Activated CD8-positive, alpha-beta T cell treated with anti-CD3 and anti-CD28 coated beads for 36 hours (primary cell): ENCODE results near the gene STH. TPM values are rescaled to one million over a fixed set of nuclear protein-coding genes. Genes with fewer than 3 reads are reported as not detected.

Source experiments
- ATAC-seq: fragments of 200-7000 bp; cut with Tn5 transposase; one replicate; pipeline ENCODE4 v1.10.0; 2021; ENCODE audit warnings: mild to moderate bottlenecking, moderate library complexity
- CTCF ChIA-PET: fragments of 350-600 bp; sonication (Branson Sonifier 250); formaldehyde crosslinking; loops from one replicate; lab custom pipeline; 2021; ENCODE audit warnings: antibody characterized with exemption; lab: Charles Lee
- POLR2A ChIA-PET: fragments of 350-600 bp; sonication (Branson Sonifier 250); formaldehyde crosslinking; loops from one replicate; lab custom pipeline; 2021; ENCODE audit warnings: antibody characterized with exemption; lab: Charles Lee
- DNase-seq: peaks from one replicate; pipeline ENCODE4 v3.0.0-alpha.2; 2020
- H3K27ac Mint-ChIP-seq: one replicate; pipeline ENCODE4 v1.8.0; 2021; ENCODE audit warnings: mild to moderate bottlenecking, mixed read lengths
- H3K27me3 Mint-ChIP-seq: one replicate; pipeline ENCODE4 v1.8.0; 2021; ENCODE audit warnings: mixed read lengths
- H3K36me3 Mint-ChIP-seq: one replicate; pipeline ENCODE4 v1.8.0; 2021; ENCODE audit warnings: low read depth, mixed read lengths
- H3K4me1 Mint-ChIP-seq: one replicate; pipeline ENCODE4 v1.8.0; 2021; ENCODE audit warnings: low read depth, mixed read lengths
- H3K4me3 Mint-ChIP-seq: one replicate; pipeline ENCODE4 v1.8.0; 2021; ENCODE audit warnings: mild to moderate bottlenecking, moderate library complexity, mixed read lengths
- H3K9me3 Mint-ChIP-seq: one replicate; pipeline ENCODE4 v1.8.0; 2021; ENCODE audit warnings: mixed read lengths
- intact Hi-C: fragments of 100-400 bp; cut with micrococcal nuclease; formaldehyde crosslinking; loops from one replicate; pipeline ENCODE4 v1.10.0; 2022
- total RNA-seq, 2 experiments: library from RNA; stranded (reverse); gene quantifications; one replicate each; pipeline ENCODE4 v1.2.3, GENCODE V29; 2021
- TF ChIP-seq, protein P1 (sequence below): fragments of 200-600 bp; IDR thresholded peaks from one replicate; pipeline ENCODE4 v1.8.0; 2022; ENCODE audit warnings: antibody characterized with exemption, mild to moderate bottlenecking

STH gene
- total RNA-seq, 2 experiments from 2014 or later: not detected

DNA sequence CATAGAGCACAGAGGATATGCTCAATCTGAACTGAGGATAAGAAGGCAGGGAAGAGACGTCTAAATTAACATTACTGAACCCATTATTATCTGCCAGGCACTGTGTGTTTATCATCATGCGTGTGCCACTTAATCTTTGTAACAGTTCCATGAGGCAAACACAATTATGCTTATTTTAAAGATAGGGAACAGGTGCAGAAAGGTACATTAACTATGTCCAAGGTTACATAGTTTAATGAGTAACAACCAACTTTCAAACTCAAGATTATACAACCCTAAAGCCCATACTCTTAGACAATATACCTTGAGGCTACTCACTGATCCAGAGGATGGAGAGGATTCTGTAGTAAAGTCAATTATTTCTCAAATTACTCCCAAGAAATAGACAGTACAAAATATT, 43.2 kb downstream of the STH start:
- TF ChIP-seq, protein P1, sequence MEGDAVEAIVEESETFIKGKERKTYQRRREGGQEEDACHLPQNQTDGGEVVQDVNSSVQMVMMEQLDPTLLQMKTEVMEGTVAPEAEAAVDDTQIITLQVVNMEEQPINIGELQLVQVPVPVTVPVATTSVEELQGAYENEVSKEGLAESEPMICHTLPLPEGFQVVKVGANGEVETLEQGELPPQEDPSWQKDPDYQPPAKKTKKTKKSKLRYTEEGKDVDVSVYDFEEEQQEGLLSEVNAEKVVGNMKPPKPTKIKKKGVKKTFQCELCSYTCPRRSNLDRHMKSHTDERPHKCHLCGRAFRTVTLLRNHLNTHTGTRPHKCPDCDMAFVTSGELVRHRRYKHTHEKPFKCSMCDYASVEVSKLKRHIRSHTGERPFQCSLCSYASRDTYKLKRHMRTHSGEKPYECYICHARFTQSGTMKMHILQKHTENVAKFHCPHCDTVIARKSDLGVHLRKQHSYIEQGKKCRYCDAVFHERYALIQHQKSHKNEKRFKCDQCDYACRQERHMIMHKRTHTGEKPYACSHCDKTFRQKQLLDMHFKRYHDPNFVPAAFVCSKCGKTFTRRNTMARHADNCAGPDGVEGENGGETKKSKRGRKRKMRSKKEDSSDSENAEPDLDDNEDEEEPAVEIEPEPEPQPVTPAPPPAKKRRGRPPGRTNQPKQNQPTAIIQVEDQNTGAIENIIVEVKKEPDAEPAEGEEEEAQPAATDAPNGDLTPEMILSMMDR: no peak
- H3K36me3 Mint-ChIP-seq: peaks cover 54% of the 10 kb centered on the region
- H3K9me3 Mint-ChIP-seq: no peaks in the 10 kb centered on the region
- H3K4me1 Mint-ChIP-seq: peaks cover 30% of the 10 kb centered on the region
- intact Hi-C loops: loop anchor here (10.0 kb wide), 1 partner anchor 53 kb away; no protein-coding TSS in a partner anchor
- no peak overlapping the region for H3K27ac Mint-ChIP-seq
- CTCF ChIA-PET: interaction anchor here (1.3 to 4.6 kb wide), 3 partner anchors 9 to 171 kb away, joined by 3 to 46 read pairs (median 35); no protein-coding TSS in a partner anchor
- DNase-seq (no peak), ATAC-seq (no peak)
- POLR2A ChIA-PET: no interaction called here
- H3K4me3 Mint-ChIP-seq: no peak overlapping the region
- no peaks in the 10 kb centered on the region for H3K27me3 Mint-ChIP-seq

DNA sequence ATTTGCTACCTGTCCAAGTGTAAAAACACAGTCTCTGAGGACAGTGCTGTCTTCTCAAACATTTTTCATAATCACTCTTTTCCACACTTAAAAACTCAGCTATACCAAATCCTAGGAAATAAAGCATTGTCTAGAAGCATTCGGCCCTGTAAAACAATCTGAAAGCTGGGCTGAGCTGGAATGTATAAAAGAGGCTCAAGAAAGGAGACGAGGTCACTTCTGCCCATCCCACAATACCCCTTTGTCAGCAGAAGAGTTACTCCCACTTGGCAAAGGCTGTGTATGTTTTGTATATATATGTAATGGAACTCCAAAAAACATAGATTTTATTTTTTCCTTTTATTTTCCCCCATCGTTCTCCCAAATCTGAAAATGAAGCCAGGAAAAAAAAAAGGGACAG, 43.9 kb downstream of the STH start:
- CTCF ChIA-PET: interaction anchor here (1.3 to 4.6 kb wide), 7 partner anchors 10 to 243 kb away, joined by 3 to 46 read pairs (median 9); no protein-coding TSS in a partner anchor
- peaks cover 30% of the 10 kb centered on the region for H3K4me1 Mint-ChIP-seq
- H3K9me3 Mint-ChIP-seq: no peaks in the 10 kb centered on the region
- no peak overlapping the region for H3K4me3 Mint-ChIP-seq
- H3K27me3 Mint-ChIP-seq: no peaks in the 10 kb centered on the region
- POLR2A ChIA-PET: no interaction called here
- ATAC-seq (no peak), DNase-seq (no peak)
- no peak overlapping the region for H3K27ac Mint-ChIP-seq
- peaks cover 60% of the 10 kb centered on the region for H3K36me3 Mint-ChIP-seq
- intact Hi-C loops: loop anchor here (10.0 kb wide), 1 partner anchor 52 kb away; no protein-coding TSS in a partner anchor
- TF ChIP-seq, protein P1: no peak

DNA sequence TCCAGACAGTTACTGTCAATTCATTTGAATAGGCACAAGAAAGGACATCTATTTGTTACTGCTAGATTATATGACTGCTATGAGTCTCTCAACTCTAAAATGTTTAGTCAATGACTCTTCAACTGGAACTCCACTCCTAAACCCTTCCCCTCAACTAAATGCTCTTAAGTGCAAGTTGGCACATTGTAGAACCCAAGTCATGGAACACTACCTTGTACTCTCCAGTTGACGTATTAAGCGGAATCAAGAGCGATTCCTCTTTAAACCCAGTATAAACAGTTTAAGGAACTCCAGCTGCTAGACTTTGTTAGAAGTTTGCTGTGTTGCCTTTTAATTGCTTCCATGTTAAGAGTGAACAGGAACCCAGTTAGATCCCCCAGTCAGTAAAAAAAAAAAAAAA, 44.6 kb downstream of the STH start:
- H3K27ac Mint-ChIP-seq: peak overlapping the region; percentile 64
- H3K4me1 Mint-ChIP-seq: peaks cover 30% of the 10 kb centered on the region
- ChIA-PET POLR2A (interaction anchor here (1.0 kb wide), 1 partner anchor 112 kb away, joined by 3 read pairs; no protein-coding TSS in a partner anchor), CTCF (interaction anchor here (0.8 to 5.0 kb wide), 35 partner anchors 9 to 243 kb away, joined by 3 to 46 read pairs (median 7); partner anchors contain the start of gene KANSL1)
- peaks cover 57% of the 10 kb centered on the region for H3K36me3 Mint-ChIP-seq
- H3K4me3 Mint-ChIP-seq: no peak overlapping the region
- TF ChIP-seq, protein P1: no peak
- no peaks in the 10 kb centered on the region for H3K9me3 Mint-ChIP-seq
- intact Hi-C loops: loop anchor here (10.0 kb wide), 1 partner anchor 51 kb away; no protein-coding TSS in a partner anchor
- DNase-seq: no peak
- H3K27me3 Mint-ChIP-seq: no peaks in the 10 kb centered on the region
- no peak for ATAC-seq

DNA sequence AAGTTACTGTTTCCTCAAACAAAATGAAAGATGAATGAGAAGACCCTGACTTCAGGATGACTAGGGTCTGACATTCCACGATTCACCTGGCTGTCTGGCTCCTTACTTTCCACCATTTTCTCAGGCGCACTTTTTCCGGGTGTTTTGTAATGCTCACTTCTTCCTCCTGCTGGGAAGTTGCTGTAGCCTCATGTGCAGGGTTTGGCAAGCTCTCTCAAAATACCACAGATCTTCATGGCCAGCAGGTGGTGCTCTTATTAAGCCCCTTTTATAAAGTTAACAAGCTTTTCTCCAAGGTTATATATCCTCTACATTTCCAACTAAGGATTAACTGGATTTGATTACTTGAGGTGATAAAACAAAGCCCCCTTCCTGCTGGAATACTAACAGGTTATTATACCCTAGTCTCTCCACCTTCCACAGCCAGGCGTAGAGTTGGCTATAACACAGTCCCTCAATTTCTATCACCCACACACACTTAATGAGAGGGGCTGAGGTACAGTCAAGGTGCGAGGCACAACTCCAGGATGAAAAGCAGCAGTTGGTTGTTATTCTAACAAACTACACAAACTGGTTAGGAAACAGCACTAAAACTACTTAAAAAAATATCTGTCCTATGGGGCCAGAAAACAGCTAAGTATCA, 45.4 kb downstream of the STH start:
- TF ChIP-seq, protein P1: peak; percentile 76
- intact Hi-C loops: loop anchor here (10.0 kb wide), 1 partner anchor 50 kb away; no protein-coding TSS in a partner anchor
- Mint-ChIP-seq H3K27ac (peak overlapping the region; percentile 71), H3K27me3 (no peaks in the 10 kb centered on the region), H3K4me3 (no peak overlapping the region), H3K9me3 (no peaks in the 10 kb centered on the region), H3K36me3 (peaks cover 57% of the 10 kb centered on the region), H3K4me1 (peaks cover 31% of the 10 kb centered on the region)
- ATAC-seq (peak; percentile 52), DNase-seq (peak; percentile 75)
- ChIA-PET POLR2A (interaction anchor here (0.9 to 2.1 kb wide), 3 partner anchors 12 to 149 kb away, joined by 3 to 7 read pairs (median 3); partner anchors contain the start of gene KANSL1), CTCF (interaction anchor here (0.7 to 5.0 kb wide), 43 partner anchors 9 to 242 kb away, joined by 3 to 46 read pairs (median 6); partner anchors contain the start of gene KANSL1)
